Ishikawa (cell line): ENCODE data around the gene OR2L2.

Source experiments
- CEBPB ChIP-seq: IDR thresholded peaks from 2 replicates; pipeline ENCODE4 v1.6.1; 2012
- CREB1 ChIP-seq: IDR thresholded peaks from 2 replicates; pipeline ENCODE4 v1.6.1; 2012; ENCODE audit warnings: low read depth
- EGR1 ChIP-seq: IDR thresholded peaks from 2 replicates; pipeline ENCODE4 v1.6.1; 2012
- EP300 ChIP-seq: IDR thresholded peaks from 2 replicates; pipeline ENCODE4 v1.6.1; 2012; ENCODE audit warnings: borderline replicate concordance
- FOXM1 ChIP-seq: IDR thresholded peaks from 2 replicates; pipeline ENCODE4 v1.6.1; 2012; ENCODE audit warnings: low read depth, borderline replicate concordance
- NFIC ChIP-seq: IDR thresholded peaks from 2 replicates; pipeline ENCODE4 v1.6.1; 2012
- RAD21 ChIP-seq: IDR thresholded peaks from 2 replicates; pipeline ENCODE4 v1.6.1; 2012; ENCODE audit warnings: low read depth
- TAF1 ChIP-seq: IDR thresholded peaks from 2 replicates; pipeline ENCODE4 v1.6.1; 2012; ENCODE audit warnings: low read depth, mild to moderate bottlenecking
- TCF12 ChIP-seq: IDR thresholded peaks from 2 replicates; pipeline ENCODE4 v1.6.1; 2012; ENCODE audit warnings: low read depth
- TEAD4 ChIP-seq: IDR thresholded peaks from 2 replicates; pipeline ENCODE4 v1.6.1; 2012
- YY1 ChIP-seq: IDR thresholded peaks from 2 replicates; pipeline ENCODE4 v1.6.1; 2012; ENCODE audit warnings: low read depth
- ZBTB7A ChIP-seq: IDR thresholded peaks from 2 replicates; pipeline ENCODE4 v1.6.1; 2012; ENCODE audit warnings: low read depth
- TF ChIP-seq, protein P1 (sequence below): IDR thresholded peaks from 2 replicates; pipeline ENCODE4 v1.6.1; 2012
- TF ChIP-seq, protein P2 (sequence below): IDR thresholded peaks from 2 replicates; pipeline ENCODE4 v1.6.1; 2012
- TF ChIP-seq, protein P3 (sequence below): IDR thresholded peaks from 2 replicates; pipeline ENCODE4 v1.6.1; 2012; ENCODE audit warnings: low read depth, mild to moderate bottlenecking

Gene OR2L2

DNA sequence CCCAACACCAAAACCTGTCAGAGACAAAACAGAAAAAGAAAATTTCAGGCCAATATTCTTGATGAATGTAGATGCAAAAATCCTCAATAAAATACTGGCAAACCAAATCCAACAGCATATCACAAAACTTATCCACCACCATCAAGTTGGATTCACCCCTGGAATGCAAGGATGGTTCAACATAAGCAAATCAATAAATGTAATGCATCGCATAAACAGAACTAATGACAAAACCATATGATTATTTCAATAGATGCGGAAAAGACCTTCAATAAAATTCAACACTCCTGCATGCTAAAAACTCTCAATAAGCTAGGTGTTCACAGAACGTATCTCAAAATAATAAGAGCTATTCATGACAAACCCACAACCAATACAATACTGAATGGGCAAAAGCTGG lies 20.2 kb upstream of the OR2L2 start:
- TF ChIP-seq RAD21: no peak
- no peak for TF ChIP-seq TCF12
- no peak for TF ChIP-seq EGR1

DNA sequence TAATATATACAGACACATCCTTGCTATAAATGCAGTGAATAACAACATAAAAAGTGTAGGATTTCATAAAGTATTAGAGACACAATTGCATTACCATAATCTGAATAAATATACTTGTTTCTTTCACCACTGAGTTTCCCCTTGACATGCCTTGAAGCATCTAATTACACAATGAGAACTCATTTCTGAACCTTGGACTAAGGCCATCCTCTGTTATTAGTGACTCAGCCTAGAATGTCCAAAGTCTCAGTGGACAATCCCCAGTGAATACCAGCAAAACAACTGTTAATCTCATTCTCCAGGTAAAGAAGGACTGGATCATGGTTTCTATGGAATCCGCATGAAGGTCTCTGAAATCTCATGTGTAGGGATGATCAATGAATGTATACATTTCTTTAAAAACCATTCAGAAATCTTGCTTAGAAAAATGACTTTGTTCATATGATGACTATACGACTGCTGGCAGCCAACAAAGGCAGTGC lies 16.6 kb upstream of the OR2L2 start, which contains the start of gene OR2L5:
Gene OR2L5 (plus strand): TSS at position 432 of the 482 bp plus-strand sequence. CDS start 8,288 bp downstream, outside the sequence.
- TF ChIP-seq CEBPB: no peak
- TF ChIP-seq EGR1: no peak
- TF ChIP-seq CREB1: no peak
- no peak for TF ChIP-seq TAF1
- TF ChIP-seq, protein P1, sequence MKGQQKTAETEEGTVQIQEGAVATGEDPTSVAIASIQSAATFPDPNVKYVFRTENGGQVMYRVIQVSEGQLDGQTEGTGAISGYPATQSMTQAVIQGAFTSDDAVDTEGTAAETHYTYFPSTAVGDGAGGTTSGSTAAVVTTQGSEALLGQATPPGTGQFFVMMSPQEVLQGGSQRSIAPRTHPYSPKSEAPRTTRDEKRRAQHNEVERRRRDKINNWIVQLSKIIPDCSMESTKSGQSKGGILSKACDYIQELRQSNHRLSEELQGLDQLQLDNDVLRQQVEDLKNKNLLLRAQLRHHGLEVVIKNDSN: no peak
- no peak for TF ChIP-seq RAD21
- no peak for TF ChIP-seq FOXM1
- TF ChIP-seq NFIC: no peak
- TF ChIP-seq, protein P2, sequence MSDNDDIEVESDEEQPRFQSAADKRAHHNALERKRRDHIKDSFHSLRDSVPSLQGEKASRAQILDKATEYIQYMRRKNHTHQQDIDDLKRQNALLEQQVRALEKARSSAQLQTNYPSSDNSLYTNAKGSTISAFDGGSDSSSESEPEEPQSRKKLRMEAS: no peak
- TF ChIP-seq, protein P3, sequence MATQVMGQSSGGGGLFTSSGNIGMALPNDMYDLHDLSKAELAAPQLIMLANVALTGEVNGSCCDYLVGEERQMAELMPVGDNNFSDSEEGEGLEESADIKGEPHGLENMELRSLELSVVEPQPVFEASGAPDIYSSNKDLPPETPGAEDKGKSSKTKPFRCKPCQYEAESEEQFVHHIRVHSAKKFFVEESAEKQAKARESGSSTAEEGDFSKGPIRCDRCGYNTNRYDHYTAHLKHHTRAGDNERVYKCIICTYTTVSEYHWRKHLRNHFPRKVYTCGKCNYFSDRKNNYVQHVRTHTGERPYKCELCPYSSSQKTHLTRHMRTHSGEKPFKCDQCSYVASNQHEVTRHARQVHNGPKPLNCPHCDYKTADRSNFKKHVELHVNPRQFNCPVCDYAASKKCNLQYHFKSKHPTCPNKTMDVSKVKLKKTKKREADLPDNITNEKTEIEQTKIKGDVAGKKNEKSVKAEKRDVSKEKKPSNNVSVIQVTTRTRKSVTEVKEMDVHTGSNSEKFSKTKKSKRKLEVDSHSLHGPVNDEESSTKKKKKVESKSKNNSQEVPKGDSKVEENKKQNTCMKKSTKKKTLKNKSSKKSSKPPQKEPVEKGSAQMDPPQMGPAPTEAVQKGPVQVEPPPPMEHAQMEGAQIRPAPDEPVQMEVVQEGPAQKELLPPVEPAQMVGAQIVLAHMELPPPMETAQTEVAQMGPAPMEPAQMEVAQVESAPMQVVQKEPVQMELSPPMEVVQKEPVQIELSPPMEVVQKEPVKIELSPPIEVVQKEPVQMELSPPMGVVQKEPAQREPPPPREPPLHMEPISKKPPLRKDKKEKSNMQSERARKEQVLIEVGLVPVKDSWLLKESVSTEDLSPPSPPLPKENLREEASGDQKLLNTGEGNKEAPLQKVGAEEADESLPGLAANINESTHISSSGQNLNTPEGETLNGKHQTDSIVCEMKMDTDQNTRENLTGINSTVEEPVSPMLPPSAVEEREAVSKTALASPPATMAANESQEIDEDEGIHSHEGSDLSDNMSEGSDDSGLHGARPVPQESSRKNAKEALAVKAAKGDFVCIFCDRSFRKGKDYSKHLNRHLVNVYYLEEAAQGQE: no peak
- no peak for TF ChIP-seq ZBTB7A
- no peak for TF ChIP-seq EP300
- no peak for TF ChIP-seq TEAD4
- no peak for TF ChIP-seq YY1
- no peak for TF ChIP-seq TCF12

DNA sequence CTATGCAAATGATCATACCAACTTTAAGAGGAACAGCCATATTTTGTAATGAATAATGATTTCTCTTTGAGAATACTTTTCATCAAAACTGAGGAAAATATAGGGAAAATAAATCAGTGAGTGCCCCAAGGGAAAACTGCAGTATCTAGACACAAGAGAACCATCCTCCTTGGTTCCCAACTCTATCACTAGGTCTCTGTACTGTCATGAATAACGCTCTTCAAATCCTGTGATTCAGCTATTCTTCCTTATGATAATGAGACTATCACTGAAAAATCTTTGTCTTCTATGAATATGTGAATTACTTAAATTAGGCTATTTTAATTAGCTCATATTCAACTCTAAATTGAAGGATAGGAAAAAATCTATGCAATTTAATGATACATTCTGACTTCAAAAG lies 14.1 kb upstream of the OR2L2 start:
- TF ChIP-seq CEBPB (no peak), FOXM1 (no peak), EGR1 (no peak), YY1 (no peak), RAD21 (no peak), EP300 (no peak), TEAD4 (no peak), NFIC (no peak), TCF12 (no peak), CREB1 (no peak), TAF1 (no peak), ZBTB7A (no peak)
- TF ChIP-seq, protein P1: no peak
- TF ChIP-seq, protein P3: no peak
- TF ChIP-seq, protein P2: no peak

DNA sequence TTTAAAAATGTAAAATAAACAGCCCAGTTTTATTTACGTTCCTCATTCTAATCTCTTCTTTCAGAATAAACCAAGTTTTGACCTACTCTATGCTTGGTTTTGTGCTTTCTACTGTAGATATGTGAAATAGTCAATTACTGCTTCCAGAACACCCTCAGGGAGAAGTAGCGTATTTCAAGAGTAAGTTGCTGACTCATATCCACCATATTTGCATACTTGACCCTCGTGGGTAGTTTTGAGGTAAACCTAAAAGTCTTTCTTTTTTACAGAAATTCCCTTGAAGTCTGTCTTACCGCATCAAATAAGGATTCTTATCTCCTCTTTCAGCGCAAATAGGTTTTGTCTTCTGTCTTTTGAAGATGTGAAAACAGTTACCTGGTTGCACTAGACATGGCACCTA lies 15.3 kb downstream of the OR2L2 start:
- TF ChIP-seq CREB1: no peak
- TF ChIP-seq CEBPB: no peak
- no peak for TF ChIP-seq EGR1
- no peak for TF ChIP-seq YY1
- TF ChIP-seq EP300: no peak
- TF ChIP-seq TEAD4: no peak
- no peak for TF ChIP-seq FOXM1
- TF ChIP-seq TCF12: no peak
- TF ChIP-seq, protein P3: no peak
- TF ChIP-seq, protein P2: no peak
- TF ChIP-seq RAD21: no peak
- no peak for TF ChIP-seq TAF1
- TF ChIP-seq NFIC: no peak
